Fibroblast of lung (primary cell): Measurements from ENCODE around the gene BROX.
"Not testable (repeated sequence)": the region's sequence is repeated elsewhere in the genome, so short reads cannot be mapped to it uniquely, and the experiment has no call there.

Source experiments
- CTCF ChIP-seq, 2 donors: IDR thresholded peaks in 1 of 2; conservative IDR thresholded peaks in 1 of 2; 1 replicate in 1 of 2; 2 replicates in 1 of 2; pipeline ENCODE4 v1.5.1; 2011 to 2012; ENCODE audit warnings: low read length in 2 of 2, control low read depth in 1 of 2, inconsistent platforms in 1 of 2, low read depth in 1 of 2, mild to moderate bottlenecking in 1 of 2
- EZH2 ChIP-seq: IDR thresholded peaks from 2 replicates; pipeline ENCODE4 v1.5.1; 2012; ENCODE audit warnings: low read length, control low read depth, mild to moderate bottlenecking; ENCODE audit errors: missing control alignments

DNA sequence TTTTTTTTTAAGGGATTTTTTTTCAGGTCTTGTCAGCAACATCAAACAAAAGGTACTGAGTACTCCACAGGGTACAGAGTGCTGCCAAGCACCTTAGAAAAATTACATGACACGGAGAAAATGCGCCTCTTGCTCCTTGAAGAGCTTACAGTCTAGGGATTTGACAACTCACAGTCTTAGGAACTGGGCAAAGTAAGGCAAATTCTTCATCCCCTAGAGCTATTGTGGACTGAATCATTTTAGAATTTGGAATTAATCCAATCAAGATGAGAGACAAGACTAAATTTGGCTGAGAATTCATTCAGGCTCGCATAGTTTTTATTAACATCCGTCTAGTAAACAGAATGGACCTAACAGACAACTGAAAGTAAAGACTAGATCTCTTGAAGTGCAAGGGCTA is 44.2 kb upstream of the BROX start:
- not testable (repeated sequence) for TF ChIP-seq CTCF (conservative IDR thresholded peaks at IDR 0.05 in 1 of 2, IDR thresholded peaks at IDR 0.05 in 1 of 2; ENCODE audit: low read depth in 1 of 2, low read length in 2 of 2); EZH2
